ENCODE data around the gene TEX101.
"Not testable (repeated sequence)": the region's sequence is repeated elsewhere in the genome, so short reads cannot be mapped to it uniquely, and the experiment has no call there.

TEX101 gene

DNA sequence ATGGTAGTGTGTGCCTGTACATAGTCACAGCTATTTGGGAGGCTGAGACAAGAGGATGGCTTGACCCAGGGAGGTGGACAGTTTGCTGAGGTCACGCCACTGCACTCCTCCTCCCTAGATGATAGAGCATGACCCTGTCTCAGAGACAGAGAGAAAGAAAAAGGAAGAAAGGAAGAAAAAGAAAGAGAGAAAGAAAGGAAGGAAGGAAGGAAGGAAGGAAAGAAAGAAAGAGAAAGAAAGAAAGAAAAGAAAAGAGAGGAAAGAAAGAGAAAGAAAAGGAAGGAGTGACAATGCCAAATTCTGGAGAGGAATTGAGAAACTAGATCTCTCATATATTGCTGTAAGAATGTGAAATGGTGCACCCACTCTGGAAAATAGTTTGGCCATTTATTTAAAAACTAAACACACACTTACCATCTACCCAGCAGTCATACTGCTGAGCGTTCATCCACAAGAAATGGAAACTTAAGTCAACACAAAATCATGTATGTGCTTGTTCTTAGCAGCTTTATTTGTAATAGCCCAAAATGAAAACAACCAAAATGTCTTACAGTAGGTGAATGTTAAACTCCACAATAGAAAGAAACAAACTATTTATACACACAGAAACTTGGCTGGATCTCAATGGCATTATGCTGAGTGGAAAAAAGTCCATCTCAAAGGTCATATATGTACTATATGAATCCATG, 7.5 kb downstream of the TEX101 start:
- no peak for DNase-seq

DNA sequence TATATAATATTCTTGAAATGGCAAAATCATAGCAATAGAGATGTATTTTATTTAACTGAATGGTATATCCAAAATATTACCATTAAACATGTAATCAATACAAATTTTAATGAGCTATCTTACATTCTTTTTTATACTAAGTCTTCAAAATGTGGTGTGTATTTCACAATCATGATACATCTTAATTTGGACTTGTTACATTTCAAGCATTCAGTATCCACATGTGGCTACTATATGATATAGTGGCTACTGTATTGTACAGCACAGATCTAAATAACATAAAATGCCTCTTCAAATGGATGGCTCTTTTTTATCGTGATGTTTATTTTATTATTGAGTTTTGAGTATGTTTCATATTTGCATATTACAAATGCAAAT, 8.0 kb downstream of the TEX101 start:
- no peak for DNase-seq

DNA sequence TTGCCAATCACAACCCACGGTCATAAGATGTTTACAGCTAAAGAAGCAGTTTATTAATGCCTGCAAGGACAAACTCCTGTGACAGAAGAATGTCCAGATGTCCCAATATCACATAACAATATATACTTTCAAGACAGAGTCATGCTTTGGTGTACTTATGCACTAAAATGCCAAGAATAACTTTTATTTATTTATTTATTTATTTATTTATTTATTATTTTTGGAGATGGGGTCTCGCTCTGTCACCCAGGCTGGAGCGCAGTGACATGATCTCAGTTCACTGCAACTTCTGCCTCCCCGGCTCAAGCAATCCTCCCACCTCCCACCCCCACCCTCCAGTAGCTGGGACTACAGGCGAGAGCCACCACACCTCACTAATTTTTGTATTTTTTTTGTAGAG, 9.1 kb downstream of the TEX101 start:
- no peak for DNase-seq

DNA sequence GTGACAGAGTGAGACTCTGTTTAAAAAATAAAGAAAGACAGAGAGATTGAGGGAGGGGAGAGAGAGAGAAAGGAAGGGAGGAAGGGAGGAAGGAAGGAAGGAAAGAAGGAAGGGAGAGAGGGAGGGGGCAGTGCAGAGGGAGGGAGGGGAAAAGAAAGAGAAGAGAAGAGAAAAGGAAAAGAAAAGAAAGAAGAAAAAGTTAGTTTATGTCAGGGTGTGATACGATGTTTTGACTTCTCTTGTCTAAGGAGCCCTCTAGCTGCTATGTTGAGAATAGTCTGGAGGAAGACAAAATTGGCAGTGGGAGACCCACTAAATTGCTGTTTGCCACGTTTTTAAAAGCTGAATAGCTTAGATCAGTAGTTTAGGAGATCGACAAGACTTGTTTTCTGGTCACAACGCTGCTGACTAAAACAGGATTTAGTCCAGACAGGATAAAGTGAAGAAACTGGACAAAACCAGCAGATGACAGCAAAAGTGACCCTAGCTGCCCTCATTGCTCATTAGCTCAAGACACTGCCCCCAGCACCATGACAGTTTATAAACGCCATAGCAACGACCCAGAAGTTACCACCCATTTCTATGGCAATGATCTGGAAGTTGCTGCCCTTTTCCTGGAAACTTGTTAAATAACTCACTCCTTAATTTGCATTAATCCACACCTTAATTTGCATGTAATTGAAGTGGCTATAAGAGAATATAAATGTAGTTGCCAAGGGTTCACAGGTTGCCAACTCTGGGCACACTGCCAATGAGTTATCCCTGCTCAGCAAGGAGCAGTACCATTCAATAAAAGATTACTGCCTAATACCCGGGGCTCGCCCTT, 11.1 kb downstream of the TEX101 start:
- DNase-seq: no peak

DNA sequence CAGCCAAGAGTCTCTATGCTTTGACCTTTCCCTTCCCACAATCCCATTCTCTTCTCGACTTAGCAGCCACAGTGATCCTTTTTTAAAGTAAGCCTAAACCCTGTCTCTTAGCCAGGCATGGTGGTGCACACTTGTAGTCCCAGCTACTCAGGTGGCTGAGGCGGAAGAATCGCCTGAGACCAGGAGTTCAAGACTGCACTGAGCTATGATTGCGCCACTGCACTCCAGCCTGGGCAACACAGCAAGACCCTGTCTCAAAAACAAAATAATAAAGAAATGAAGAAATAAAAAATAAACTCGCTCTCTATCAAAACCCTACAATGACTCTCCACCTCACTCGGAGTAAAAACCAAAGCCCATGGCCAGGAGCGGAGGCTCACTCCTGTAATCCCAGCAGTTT, 14.7 kb downstream of the TEX101 start:
- no peak for DNase-seq

DNA sequence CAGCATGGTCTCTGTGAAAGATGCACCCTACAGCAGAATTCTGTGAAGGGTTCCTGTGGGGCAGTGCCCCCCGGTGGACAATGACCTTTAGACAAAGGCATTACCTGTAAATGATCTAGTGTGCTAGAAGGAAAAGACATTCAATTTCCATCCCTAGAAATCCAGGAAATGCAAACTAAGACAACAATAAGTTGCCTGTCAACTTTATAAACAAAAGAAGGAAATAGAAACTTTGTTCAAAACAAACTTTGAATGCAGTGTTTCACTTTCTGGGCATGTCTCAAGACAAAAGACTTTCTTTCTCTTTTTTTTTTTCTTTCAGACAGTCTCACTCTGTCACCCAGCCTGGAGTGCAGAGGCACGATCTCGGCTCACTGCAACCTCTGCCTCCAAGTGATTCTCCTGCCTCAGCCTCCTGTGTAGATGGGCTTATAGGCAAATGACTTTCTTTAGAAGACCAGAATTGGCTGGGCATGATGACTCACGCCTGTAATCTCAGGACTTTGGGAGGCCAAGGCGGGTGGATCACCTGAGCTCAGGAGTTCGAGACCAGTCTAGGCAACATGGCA, 15.5 kb downstream of the TEX101 start:
- DNase-seq: no peak

DNA sequence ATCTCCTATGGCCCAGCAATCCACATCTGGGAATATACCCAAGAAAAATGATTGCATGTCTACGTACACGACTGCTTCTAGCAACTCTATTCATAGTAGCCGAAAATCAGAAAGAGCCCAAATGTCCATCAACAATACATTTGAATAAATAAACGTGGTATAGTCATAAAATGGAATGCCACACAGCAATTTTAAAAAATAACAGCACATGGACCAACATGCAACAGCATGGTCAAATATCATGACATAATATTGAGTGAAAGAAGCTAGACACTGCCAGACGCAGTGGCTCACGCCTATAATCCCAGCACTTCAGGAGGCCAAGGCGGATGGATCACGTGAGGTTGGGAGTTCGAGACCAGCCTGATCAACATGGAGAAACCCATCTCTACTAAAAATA, 16.3 kb downstream of the TEX101 start:
- no peak for DNase-seq

DNA sequence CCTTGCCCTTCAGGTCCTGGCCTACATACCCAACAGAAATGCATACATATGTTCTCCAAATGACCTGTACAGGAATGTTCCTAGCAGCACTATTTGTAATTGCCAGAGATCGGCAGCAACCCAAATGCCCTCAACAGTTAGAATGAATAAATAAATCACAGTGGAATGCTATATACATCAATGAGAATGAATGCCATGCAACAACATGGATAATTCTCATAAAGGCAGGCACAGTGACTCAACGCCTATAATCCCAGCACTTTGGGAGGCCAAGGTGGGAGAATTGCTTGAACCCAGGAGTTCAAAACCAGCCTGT, 18.6 kb downstream of the TEX101 start:
- no peak for DNase-seq

DNA sequence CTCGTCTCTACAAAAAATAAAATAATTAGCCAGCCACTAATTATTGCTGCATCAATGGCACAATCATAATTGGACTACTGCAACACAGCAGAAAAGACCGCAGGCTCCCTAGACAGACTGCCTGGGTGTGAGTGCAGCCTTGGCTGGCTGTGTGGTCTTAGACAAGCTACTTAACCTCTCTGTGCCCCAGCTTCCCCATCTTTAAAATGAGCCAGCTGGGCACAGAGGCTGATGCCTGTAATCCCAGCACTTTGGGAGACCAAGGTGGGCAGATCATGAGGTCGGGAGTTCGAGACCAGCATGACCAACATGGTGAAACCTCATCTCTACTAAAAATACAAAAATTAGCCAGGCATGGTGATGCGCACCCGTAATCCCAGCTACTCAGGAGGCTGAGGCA, 19.0 kb downstream of the TEX101 start:
- DNase-seq: no peak

DNA sequence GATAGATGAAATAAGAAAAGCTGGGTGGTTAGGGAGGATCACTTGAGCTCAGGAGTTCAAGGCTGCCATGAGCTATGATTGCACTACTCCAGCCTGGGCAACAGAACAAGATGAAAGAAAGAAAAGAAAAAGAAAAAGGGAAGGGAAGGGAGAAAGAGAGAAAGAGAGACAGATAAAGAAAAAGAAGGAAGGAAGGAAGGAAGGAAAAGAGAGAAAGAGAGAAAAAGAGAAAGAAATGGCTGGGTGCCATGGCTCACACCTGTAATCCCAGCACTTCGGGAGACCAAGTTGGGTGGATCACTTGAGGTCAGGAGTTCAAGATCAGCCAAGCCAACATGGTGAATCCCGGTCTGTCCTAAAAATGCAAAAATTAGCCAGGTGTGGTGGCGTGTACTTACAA, 21.1 kb downstream of the TEX101 start:
- DNase-seq: no peak

DNA sequence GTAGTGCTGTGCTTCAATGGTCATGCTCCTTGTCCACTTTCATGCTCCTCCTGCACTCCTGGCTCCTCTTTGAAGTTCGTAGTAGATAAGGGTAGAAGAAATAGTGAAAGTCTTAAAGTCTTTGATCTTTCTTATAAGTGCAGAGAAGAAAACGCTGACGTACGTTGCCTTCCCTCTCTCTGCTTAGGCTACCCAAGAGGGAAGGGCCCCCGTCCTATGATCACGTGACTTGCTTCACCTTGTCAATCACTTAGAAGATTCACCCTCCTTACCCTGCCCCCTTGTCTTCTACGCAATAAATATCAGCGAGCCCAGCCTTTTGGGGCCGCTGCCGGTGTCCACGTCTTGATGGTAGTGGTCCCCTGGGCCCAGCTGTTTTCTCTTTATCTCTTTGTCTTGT, 22.6 kb downstream of the TEX101 start:
- DNase-seq: not testable (repeated sequence)

DNA sequence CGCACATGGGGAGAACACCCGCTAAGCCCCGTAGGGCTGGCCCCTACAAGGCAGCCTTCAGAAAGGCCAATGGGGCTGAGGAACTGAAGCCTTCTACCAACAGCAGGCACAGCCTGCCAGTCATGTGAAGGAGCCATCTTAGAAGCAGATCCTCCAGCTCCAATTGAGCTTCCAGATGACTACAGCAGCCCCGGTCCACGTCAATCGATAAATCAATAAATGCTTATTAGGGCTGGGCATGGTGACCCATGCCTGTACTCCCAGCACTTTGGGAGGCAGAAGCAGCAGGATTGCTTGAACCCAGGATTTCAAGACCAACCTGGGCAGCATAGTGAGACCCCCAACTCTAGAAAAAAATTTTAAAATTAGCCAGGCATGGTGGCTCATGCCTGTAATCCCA, 23.0 kb downstream of the TEX101 start:
- DNase-seq: no peak

DNA sequence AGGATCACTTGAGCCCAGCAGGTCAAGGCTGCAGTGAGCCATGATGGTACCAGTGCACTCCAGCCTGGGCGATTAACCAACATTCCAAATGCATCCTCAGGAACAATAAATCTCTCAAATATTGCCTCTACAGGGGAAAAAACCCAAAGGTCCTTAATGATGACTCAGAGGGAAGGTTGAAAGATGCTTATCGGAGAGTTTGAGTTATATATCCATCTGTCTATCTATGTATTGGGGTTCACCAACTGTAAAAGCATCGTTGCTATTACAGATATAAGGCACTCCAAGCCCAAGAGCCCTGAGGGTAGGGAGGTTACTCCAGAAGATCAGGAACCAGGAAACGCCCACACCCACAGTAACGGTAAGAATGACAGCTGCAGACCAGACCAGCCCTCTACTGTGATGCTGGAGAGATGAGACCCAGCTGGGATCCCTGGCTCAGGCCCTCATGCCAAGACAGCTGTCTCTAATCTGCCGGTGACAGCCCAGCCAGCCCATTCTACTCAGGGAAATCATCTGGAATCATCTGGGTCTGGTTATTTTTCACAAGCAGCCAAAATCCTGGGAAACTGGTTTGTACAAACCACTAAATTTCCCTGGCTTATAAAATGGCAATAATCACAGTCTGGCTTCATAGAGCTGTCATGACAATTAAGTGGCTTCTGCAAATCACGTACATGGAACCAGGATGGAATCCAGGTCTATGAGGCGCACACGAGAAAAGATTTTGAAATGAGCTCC, 23.8 kb downstream of the TEX101 start:
- peak; percentile 27 for DNase-seq

DNA sequence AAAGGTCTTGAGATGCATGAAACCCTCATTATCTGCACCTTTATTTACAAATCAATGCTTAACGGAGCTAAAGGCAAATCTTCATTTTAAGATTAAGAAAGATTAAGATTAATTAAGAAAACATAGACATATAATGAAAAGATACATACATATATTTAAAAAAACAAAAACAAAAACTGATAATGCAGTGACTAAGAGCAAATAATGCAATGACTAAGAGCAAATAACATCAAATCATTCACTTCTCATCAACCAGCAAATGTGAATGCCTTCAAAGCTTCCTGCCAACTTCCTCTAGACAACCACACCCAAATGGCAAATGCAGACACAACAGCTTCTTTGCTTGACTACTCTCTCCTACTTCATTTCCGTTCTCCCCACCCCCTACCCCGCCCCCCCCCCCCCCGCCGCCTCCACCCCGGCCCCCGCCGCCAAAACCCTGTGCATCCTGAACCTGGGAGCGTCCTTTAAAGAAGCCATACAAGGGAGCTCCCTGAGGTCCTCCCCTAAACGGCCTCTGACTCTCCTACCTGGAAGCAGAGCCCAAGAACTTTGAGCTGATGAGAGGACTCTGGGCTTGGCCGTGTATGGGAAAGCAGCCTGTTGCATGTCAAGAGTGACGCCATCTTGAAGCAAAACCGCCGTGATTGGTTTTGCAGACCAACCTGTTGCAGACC, 24.5 kb downstream of the TEX101 start:
- no peak for DNase-seq

DNA sequence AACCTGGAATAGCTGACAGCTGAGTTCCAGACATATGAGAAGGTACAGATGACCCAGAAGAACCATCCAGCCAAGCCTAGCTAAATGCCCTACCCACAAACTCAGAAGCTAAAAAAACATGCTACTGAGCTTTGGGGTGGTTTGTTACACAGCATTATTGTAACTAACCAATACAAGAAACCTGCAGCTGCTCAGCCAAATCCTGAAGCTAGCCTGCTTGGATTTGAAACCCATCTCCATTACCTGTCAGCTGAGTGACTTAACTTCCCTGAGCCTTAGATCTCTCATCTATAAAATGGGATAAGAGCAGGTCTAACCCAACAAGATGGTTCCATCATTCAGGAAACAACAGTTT, 25.0 kb downstream of the TEX101 start:
- DNase-seq: no peak

DNA sequence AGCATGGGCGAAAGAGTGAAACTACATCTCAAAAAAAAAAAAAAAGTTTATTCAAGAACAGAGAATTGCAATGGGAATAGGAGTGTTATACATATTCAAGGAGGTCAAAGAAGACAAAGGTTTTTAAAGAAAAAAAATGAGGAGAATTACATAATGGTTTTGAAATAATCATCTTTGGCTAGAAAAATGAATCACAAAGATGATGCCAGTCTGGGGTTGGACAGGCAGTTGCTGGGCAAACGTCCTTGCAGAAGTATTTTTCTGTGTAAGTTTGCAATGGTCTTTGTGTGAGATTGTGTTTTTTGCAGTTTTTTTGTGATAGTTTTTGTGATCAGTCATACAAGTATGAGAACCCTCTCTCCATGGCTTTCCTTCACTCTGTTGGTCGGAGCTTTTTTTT, 27.0 kb downstream of the TEX101 start:
- no peak for DNase-seq

DNA sequence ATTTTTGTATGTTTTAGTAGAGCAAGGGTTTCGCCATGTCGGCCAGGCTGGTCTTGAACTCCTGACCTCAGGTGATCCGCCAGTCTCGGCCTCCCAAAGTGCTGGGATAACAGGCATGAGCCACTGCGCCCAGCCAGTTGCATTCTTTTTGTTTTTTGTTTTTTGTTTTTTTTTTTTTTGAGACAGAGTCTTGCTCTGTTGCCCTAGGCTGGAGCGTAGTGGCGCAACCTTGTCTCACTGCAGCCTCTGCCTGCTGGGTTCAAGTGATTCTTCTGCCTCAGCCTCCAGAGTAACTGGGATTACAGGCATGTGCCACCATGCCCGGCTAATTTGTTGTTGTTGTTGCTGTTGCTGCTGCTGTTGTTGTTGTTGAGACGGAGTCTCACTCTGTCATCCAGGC, 29.4 kb downstream of the TEX101 start:
- DNase-seq: not testable (repeated sequence)

DNA sequence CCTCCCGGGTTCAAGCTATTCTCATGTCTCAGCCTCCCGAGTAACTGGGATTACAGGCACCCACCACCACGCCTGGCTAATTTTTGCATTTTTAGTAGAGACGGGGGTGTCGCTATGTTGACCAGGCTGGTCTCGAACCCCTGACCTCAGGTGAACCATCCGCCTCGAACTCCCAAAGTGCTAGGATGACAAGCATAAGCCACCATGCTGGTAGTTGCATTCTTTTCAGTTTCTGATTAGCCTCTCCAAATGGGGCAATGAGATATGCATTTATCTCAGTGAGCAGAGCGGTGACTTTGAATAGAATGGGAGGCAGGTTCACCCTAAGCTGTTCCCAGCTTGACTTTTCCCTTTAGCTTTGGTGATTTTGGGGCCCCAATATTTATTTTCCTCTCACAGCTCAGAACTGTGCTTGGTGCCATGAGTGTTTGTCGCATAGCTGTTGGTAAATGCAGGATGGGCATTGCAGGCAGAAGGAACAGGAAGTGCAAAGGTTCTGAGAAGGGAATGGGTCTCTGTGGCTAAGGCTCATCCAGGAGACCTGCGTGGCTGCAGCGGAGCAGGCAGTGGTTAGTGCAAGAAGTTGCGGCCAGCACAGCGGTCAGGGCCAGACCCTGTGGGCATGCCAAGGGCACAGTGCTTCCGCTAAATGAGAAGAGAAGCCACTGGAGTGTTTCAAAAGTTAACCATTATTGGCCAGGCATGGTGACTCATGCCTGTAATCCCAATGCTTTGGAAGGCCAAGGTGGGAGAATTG, 30.0 kb downstream of the TEX101 start:
- DNase-seq: no peak

DNA sequence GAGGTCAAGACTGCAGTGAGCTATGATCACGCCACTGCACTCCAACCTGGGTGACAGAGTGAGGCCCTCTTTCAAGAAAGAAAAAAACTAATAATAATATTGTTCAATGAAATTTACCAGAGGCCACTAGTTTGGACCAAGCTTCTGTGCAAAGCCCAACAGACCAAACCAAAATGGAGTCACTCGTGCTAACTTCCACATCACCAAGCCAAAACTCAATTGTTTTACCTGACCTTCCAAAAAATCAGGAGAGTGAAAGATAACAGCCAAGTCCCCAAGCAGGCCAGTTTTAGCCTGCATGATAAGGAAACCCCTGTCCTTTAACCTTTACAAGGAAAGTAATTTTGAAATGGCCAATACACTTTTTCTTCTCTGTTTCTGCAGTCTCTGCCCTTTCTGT, 30.7 kb downstream of the TEX101 start:
- no peak for DNase-seq

DNA sequence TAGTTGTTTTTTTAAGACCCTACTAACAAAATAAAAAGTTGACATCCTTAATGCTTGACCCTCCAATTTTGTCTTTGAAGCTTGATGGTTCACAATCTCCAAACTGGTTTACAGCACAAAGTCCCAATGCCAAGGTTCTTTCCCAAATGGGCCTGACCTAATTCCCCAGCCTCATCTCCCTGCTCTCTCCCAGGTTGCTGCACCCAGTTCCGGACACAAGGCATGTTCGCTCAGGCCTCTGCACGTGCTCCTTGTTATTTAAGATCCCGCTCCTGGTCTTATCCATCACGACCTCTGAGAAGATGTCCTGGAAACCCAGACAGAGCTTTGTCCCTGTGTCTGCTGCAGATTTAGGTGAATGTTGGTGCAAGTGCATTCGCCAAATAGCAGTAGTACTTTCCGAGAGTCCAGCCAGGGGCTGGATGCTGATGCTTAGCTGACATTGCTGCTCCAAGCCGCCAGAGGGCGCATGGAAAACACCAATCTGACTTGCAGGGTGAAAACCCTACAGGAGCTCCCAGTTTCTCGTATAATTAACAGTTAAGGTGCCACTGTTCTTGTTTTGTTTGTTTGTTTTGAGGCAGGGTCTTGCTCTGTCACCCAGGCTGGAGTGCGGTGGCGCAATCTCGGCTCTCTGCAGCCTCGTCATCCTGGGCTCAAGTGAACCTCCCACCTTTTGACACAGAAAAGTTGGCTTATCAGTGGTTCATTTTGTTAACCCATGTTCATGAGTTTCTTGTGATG, 32.2 kb downstream of the TEX101 start:
- peak; percentile 83 for DNase-seq

DNA sequence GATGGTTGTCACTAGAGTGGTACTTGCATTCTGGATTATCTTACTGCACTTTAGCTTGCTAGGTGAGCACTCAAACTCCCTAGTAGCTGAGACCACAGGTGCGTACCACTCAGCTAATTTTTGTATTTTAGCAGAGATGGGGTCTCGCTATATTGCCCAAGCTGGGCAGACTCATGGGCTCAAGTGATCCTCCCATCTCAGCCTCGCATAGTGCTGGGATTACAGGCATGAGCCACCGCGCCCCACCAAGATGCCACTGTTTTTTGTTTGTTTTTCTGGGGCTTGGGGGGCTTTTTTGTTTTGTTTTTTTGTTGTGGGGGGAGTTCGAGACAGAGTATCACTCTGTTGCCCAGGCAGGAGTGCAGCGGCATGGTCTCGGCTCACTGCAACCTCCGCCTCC, 33.0 kb downstream of the TEX101 start:
- no peak for DNase-seq

DNA sequence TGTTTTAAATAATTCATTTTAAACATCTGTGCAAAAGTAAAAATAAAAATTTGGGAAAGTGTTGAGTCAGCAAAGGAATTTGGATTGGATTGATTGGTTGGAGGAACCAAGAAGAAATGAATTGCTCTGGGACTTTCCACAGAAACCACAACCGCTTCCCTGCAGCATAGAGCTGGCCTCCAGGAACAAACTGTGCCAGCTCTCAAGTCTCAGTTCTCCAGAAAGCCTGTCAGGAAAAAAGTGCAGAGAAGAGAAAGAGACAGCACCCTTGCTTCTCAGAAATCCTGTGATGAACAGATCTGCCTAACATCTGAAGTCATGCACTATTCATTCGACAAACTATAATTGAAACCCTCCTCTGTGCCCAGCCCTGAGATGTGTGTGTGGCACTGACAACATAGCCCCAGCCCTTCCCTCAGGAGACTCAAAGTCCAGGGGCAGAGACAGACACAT, 35.9 kb downstream of the TEX101 start:
- DNase-seq: no peak

Data from activated CD4-positive, alpha-beta T cell treated with anti-CD3 and anti-CD28 coated beads for 48 hours (primary cell).